ENCODE measurements around the gene DHODH. TPM values are rescaled to one million over a fixed set of nuclear protein-coding genes. Genes with fewer than 3 reads are reported as not detected.
"Not testable (repeated sequence)": the region's sequence is repeated elsewhere in the genome, so short reads cannot be mapped to it uniquely, and the experiment has no call there.

The DHODH gene
- total and polyA plus RNA-seq, 2 donors from 2014 or later: 8.9 to 10.7 TPM

GRCh38 chr16:72051818-72052217, 43.3 kb downstream of the DHODH start:
- TF ChIP-seq CTCF (IDR thresholded peaks at IDR 0.05; ENCODE audit: borderline replicate concordance, extremely low read depth, insufficient read depth): no peak
- no peaks in the 10 kb centered on the region for H3K36me3 ChIP-seq (ENCODE audit: control insufficient read depth in 2 of 3, insufficient read depth in 3 of 3, low read length in 3 of 3)
- DNase-seq: no peak
- H3K27me3 ChIP-seq (ENCODE audit: control insufficient read depth, insufficient read depth, low read length): no peaks in the 10 kb centered on the region
- H3K9me3 ChIP-seq (ENCODE audit: control insufficient read depth in 2 of 3, insufficient read depth in 1 of 3, low read length in 3 of 3): no peaks in the 10 kb centered on the region
- no peak overlapping the region for H3K4me3 ChIP-seq (ENCODE audit: low read length in 3 of 3)
- H3K27ac ChIP-seq (ENCODE audit: low read depth in 2 of 2, low read length in 2 of 2): no peak overlapping the region
- no peaks in the 10 kb centered on the region for H3K4me1 ChIP-seq (ENCODE audit: control insufficient read depth in 2 of 3, insufficient read depth in 2 of 3, low read depth in 1 of 3, low read length in 3 of 3)
- no peak for FAIRE-seq
- intact Hi-C loops (cut with DNase I): no loop called here
- no peak overlapping the region for H3K9ac ChIP-seq (ENCODE audit: low read length in 3 of 3)

- not testable (repeated sequence) for H3K27me3 ChIP-seq (ENCODE audit: control insufficient read depth, insufficient read depth, low read length); FAIRE-seq; H3K27ac ChIP-seq (ENCODE audit: low read depth in 2 of 2, low read length in 2 of 2)
Measured at GRCh38 chr16:72054254-72054847, 45.8 kb downstream of the DHODH start, which contains the start of gene HP. TSS of gene HP (plus strand) at chr16:72054505. CDS start at chr16:72054653, 148 bp downstream.

GRCh38 chr16:72055911-72056310, 47.4 kb downstream of the DHODH start:
- H3K27ac ChIP-seq (ENCODE audit: low read depth in 2 of 2, low read length in 2 of 2): no peak overlapping the region
- no peak overlapping the region for H3K9ac ChIP-seq (ENCODE audit: low read length in 3 of 3)
- H3K27me3 ChIP-seq (ENCODE audit: control insufficient read depth, insufficient read depth, low read length): no peaks in the 10 kb centered on the region
- DNase-seq: no peak
- H3K36me3 ChIP-seq (ENCODE audit: control insufficient read depth in 2 of 3, insufficient read depth in 3 of 3, low read length in 3 of 3): peaks cover 0 to 2% (median 0%) of the 10 kb centered on the region in 3 donors
- no peak for FAIRE-seq
- intact Hi-C loops (cut with DNase I): no loop called here
- H3K4me3 ChIP-seq (ENCODE audit: low read length in 3 of 3): no peak overlapping the region
- no peak for TF ChIP-seq CTCF (IDR thresholded peaks at IDR 0.05; ENCODE audit: borderline replicate concordance, extremely low read depth, insufficient read depth)
- no peaks in the 10 kb centered on the region for H3K9me3 ChIP-seq (ENCODE audit: control insufficient read depth in 2 of 3, insufficient read depth in 1 of 3, low read length in 3 of 3)
- H3K4me1 ChIP-seq (ENCODE audit: control insufficient read depth in 2 of 3, insufficient read depth in 2 of 3, low read depth in 1 of 3, low read length in 3 of 3): no peaks in the 10 kb centered on the region

More at GRCh38 chr16:72054254-72054847, 45.8 kb downstream of the DHODH start, which contains the start of gene HP:
- H3K4me3 ChIP-seq (ENCODE audit: low read length in 3 of 3); H3K9me3 ChIP-seq (ENCODE audit: control insufficient read depth in 2 of 3, insufficient read depth in 1 of 3, low read length in 3 of 3); DNase-seq; H3K36me3 ChIP-seq (ENCODE audit: control insufficient read depth in 2 of 3, insufficient read depth in 3 of 3, low read length in 3 of 3); intact Hi-C loops (cut with DNase I); H3K4me1 ChIP-seq (ENCODE audit: control insufficient read depth in 2 of 3, insufficient read depth in 2 of 3, low read depth in 1 of 3, low read length in 3 of 3); H3K9ac ChIP-seq (ENCODE audit: low read length in 3 of 3): not testable (repeated sequence)

GRCh38 chr16:72057313-72057712, 48.8 kb downstream of the DHODH start:
- FAIRE-seq; H3K36me3 ChIP-seq (ENCODE audit: control insufficient read depth in 2 of 3, insufficient read depth in 3 of 3, low read length in 3 of 3); H3K27ac ChIP-seq (ENCODE audit: low read depth in 2 of 2, low read length in 2 of 2); H3K4me1 ChIP-seq (ENCODE audit: control insufficient read depth in 2 of 3, insufficient read depth in 2 of 3, low read depth in 1 of 3, low read length in 3 of 3); H3K4me3 ChIP-seq (ENCODE audit: low read length in 3 of 3); H3K9me3 ChIP-seq (ENCODE audit: control insufficient read depth in 2 of 3, insufficient read depth in 1 of 3, low read length in 3 of 3); H3K9ac ChIP-seq (ENCODE audit: low read length in 3 of 3); DNase-seq; H3K27me3 ChIP-seq (ENCODE audit: control insufficient read depth, insufficient read depth, low read length); intact Hi-C loops (cut with DNase I): not testable (repeated sequence)

GRCh38 chr16:72059060-72059459, 50.5 kb downstream of the DHODH start:
- FAIRE-seq; H3K9me3 ChIP-seq (ENCODE audit: control insufficient read depth in 2 of 3, insufficient read depth in 1 of 3, low read length in 3 of 3); H3K4me1 ChIP-seq (ENCODE audit: control insufficient read depth in 2 of 3, insufficient read depth in 2 of 3, low read depth in 1 of 3, low read length in 3 of 3); H3K27ac ChIP-seq (ENCODE audit: low read depth in 2 of 2, low read length in 2 of 2); H3K4me3 ChIP-seq (ENCODE audit: low read length in 3 of 3); DNase-seq; H3K9ac ChIP-seq (ENCODE audit: low read length in 3 of 3); H3K27me3 ChIP-seq (ENCODE audit: control insufficient read depth, insufficient read depth, low read length); H3K36me3 ChIP-seq (ENCODE audit: control insufficient read depth in 2 of 3, insufficient read depth in 3 of 3, low read length in 3 of 3); intact Hi-C loops (cut with DNase I): not testable (repeated sequence)

Measured in kidney (tissue), 14 donors.